ENCODE data around the gene MEP1B. TPM values are rescaled to one million over a fixed set of nuclear protein-coding genes. Genes with fewer than 3 reads are reported as not detected.
"Not testable (repeated sequence)": the region's sequence is repeated elsewhere in the genome, so short reads cannot be mapped to it uniquely, and the experiment has no call there.

MEP1B gene
- total RNA-seq, result 0.42 TPM
- polyA plus RNA-seq, result not detected

GRCh38 chr18:32189790-32190189, at the start of gene MEP1B:
Gene MEP1B (plus strand): TSS chr18:32190039. CDS start chr18:32190071, 32 bp downstream.
- Histone ChIP-seq H3K27ac (ENCODE audit: insufficient read depth, low read length, poor library complexity, severe bottlenecking) (no peak within 1 kb of the TSS), H3K9me3 (ENCODE audit: control insufficient read depth in 2 of 2, low read length in 2 of 2) (no peaks in the 10 kb centered on the region), H3K4me3 (ENCODE audit: low read depth, low read length) (no peak within 1 kb of the TSS), H3K27me3 (ENCODE audit: control insufficient read depth, insufficient read depth, low read length) (peaks cover 5% of the 10 kb centered on the region), H3K36me3 (ENCODE audit: control insufficient read depth, insufficient read depth, low read length) (no peaks in the 10 kb centered on the region), H3K4me1 (ENCODE audit: control insufficient read depth, insufficient read depth, low read length, poor library complexity, severe bottlenecking) (no peaks in the 10 kb centered on the region)
- H3K9me3 Mint-ChIP-seq, result peaks cover 0 to 6% (median 2%) of the 10 kb centered on the region in 7 donors
- ATAC-seq (ENCODE audit: low read depth in 2 of 2), result no peak
- no peaks in the 10 kb centered on the region for H3K4me1 Mint-ChIP-seq
- H3K27me3 Mint-ChIP-seq, result peaks cover 15% of the 10 kb centered on the region
- no peaks in the 10 kb centered on the region for H3K36me3 Mint-ChIP-seq
- no peak within 1 kb of the TSS for H3K4me3 Mint-ChIP-seq
- H3K27ac Mint-ChIP-seq, result no peak within 1 kb of the TSS
- DNase-seq, result no peak

- no peak overlapping the region for H3K27ac Mint-ChIP-seq
- no peak for ATAC-seq (ENCODE audit: low read depth in 2 of 2)
These were observed 41.5 kb upstream of the MEP1B start for GRCh38 chr18:32148185-32148870.

GRCh38 chr18:32152705-32153448, 37.0 kb upstream of the MEP1B start:
- Histone ChIP-seq H3K27ac (ENCODE audit: insufficient read depth, low read length, poor library complexity, severe bottlenecking) (no peak overlapping the region), H3K27me3 (ENCODE audit: control insufficient read depth, insufficient read depth, low read length) (peaks cover 7% of the 10 kb centered on the region), H3K9me3 (ENCODE audit: control insufficient read depth in 2 of 2, low read length in 2 of 2) (no peaks in the 10 kb centered on the region), H3K4me1 (ENCODE audit: control insufficient read depth, insufficient read depth, low read length, poor library complexity, severe bottlenecking) (peaks cover 2% of the 10 kb centered on the region), H3K4me3 (ENCODE audit: low read depth, low read length) (no peak overlapping the region), H3K36me3 (ENCODE audit: control insufficient read depth, insufficient read depth, low read length) (no peaks in the 10 kb centered on the region)
- peak overlapping the region in 1 of 4 donors; percentile 68 for H3K4me3 Mint-ChIP-seq
- peaks cover 1 to 6% (median 5%) of the 10 kb centered on the region in 4 donors for H3K4me1 Mint-ChIP-seq
- peaks cover 40% of the 10 kb centered on the region for H3K27me3 Mint-ChIP-seq
- ATAC-seq (ENCODE audit: low read depth in 2 of 2), result no peak
- peaks cover 0 to 8% (median 1%) of the 10 kb centered on the region in 7 donors for H3K9me3 Mint-ChIP-seq
- peak overlapping the region in 2 of 3 donors; percentile 1 to 23 for H3K27ac Mint-ChIP-seq
- H3K36me3 Mint-ChIP-seq, result no peaks in the 10 kb centered on the region
- DNase-seq, result peak in 1 of 3 donors; percentile 48

More at GRCh38 chr18:32148185-32148870, 41.5 kb upstream of the MEP1B start:
- Mint-ChIP-seq H3K4me3 (no peak overlapping the region), H3K9me3 (peaks cover 0 to 8% (median 1%) of the 10 kb centered on the region in 7 donors), H3K4me1 (peaks cover 0 to 5% (median 4%) of the 10 kb centered on the region in 4 donors), H3K36me3 (no peaks in the 10 kb centered on the region), H3K27me3 (peaks cover 37% of the 10 kb centered on the region)
- Histone ChIP-seq H3K27ac (ENCODE audit: insufficient read depth, low read length, poor library complexity, severe bottlenecking) (no peak overlapping the region), H3K36me3 (ENCODE audit: control insufficient read depth, insufficient read depth, low read length) (no peaks in the 10 kb centered on the region), H3K9me3 (ENCODE audit: control insufficient read depth in 2 of 2, low read length in 2 of 2) (no peaks in the 10 kb centered on the region), H3K27me3 (ENCODE audit: control insufficient read depth, insufficient read depth, low read length) (peaks cover 2% of the 10 kb centered on the region), H3K4me3 (ENCODE audit: low read depth, low read length) (no peak overlapping the region), H3K4me1 (ENCODE audit: control insufficient read depth, insufficient read depth, low read length, poor library complexity, severe bottlenecking) (no peaks in the 10 kb centered on the region)
- DNase-seq, result no peak

GRCh38 chr18:32156855-32157254, 33.0 kb upstream of the MEP1B start:
- Histone ChIP-seq H3K9me3 (ENCODE audit: control insufficient read depth in 2 of 2, low read length in 2 of 2) (no peaks in the 10 kb centered on the region), H3K27ac (ENCODE audit: insufficient read depth, low read length, poor library complexity, severe bottlenecking) (no peak overlapping the region), H3K36me3 (ENCODE audit: control insufficient read depth, insufficient read depth, low read length) (no peaks in the 10 kb centered on the region), H3K27me3 (ENCODE audit: control insufficient read depth, insufficient read depth, low read length) (peaks cover 7% of the 10 kb centered on the region), H3K4me1 (ENCODE audit: control insufficient read depth, insufficient read depth, low read length, poor library complexity, severe bottlenecking) (peaks cover 8% of the 10 kb centered on the region), H3K4me3 (ENCODE audit: low read depth, low read length) (no peak overlapping the region)
- H3K36me3 Mint-ChIP-seq, result no peaks in the 10 kb centered on the region
- H3K27ac Mint-ChIP-seq, result no peak overlapping the region
- ATAC-seq (ENCODE audit: low read depth in 2 of 2) (no peak), DNase-seq (no peak)
- peaks cover 20% of the 10 kb centered on the region for H3K27me3 Mint-ChIP-seq
- peaks cover 5 to 11% (median 7%) of the 10 kb centered on the region in 4 donors for H3K4me1 Mint-ChIP-seq
- H3K9me3 Mint-ChIP-seq, result peaks cover 0 to 2% (median 0%) of the 10 kb centered on the region in 7 donors
- H3K4me3 Mint-ChIP-seq, result no peak overlapping the region

- Mint-ChIP-seq H3K4me3 (no peak overlapping the region), H3K27me3 (peaks cover 13% of the 10 kb centered on the region), H3K4me1 (peaks cover 5 to 11% (median 7%) of the 10 kb centered on the region in 4 donors), H3K9me3 (peaks cover 0 to 2% (median 0%) of the 10 kb centered on the region in 7 donors), H3K27ac (no peak overlapping the region), H3K36me3 (no peaks in the 10 kb centered on the region)
- Histone ChIP-seq H3K9me3 (ENCODE audit: control insufficient read depth in 2 of 2, low read length in 2 of 2) (no peaks in the 10 kb centered on the region), H3K4me1 (ENCODE audit: control insufficient read depth, insufficient read depth, low read length, poor library complexity, severe bottlenecking) (peaks cover 8% of the 10 kb centered on the region), H3K36me3 (ENCODE audit: control insufficient read depth, insufficient read depth, low read length) (no peaks in the 10 kb centered on the region), H3K27ac (ENCODE audit: insufficient read depth, low read length, poor library complexity, severe bottlenecking) (no peak overlapping the region), H3K27me3 (ENCODE audit: control insufficient read depth, insufficient read depth, low read length) (peaks cover 7% of the 10 kb centered on the region), H3K4me3 (ENCODE audit: low read depth, low read length) (peak overlapping the region; percentile 86)
- no peak for ATAC-seq (ENCODE audit: low read depth in 2 of 2)
- DNase-seq, result no peak
These were observed 32.3 kb upstream of the MEP1B start for GRCh38 chr18:32157580-32157979.

GRCh38 chr18:32158108-32158624, 31.7 kb upstream of the MEP1B start:
- peak overlapping the region; percentile 86 for H3K4me3 ChIP-seq (ENCODE audit: low read depth, low read length)
- H3K9me3 Mint-ChIP-seq, result peaks cover 0 to 2% (median 0%) of the 10 kb centered on the region in 7 donors
- no peaks in the 10 kb centered on the region for H3K9me3 ChIP-seq (ENCODE audit: control insufficient read depth in 2 of 2, low read length in 2 of 2)
- peaks cover 7% of the 10 kb centered on the region for H3K27me3 ChIP-seq (ENCODE audit: control insufficient read depth, insufficient read depth, low read length)
- peaks cover 12% of the 10 kb centered on the region for H3K27me3 Mint-ChIP-seq
- H3K4me3 Mint-ChIP-seq, result peak overlapping the region; percentile 2 to 87 (median 36)
- H3K4me1 ChIP-seq (ENCODE audit: control insufficient read depth, insufficient read depth, low read length, poor library complexity, severe bottlenecking), result peaks cover 8% of the 10 kb centered on the region
- no peaks in the 10 kb centered on the region for H3K36me3 ChIP-seq (ENCODE audit: control insufficient read depth, insufficient read depth, low read length)
- no peak overlapping the region for H3K27ac ChIP-seq (ENCODE audit: insufficient read depth, low read length, poor library complexity, severe bottlenecking)
- peaks cover 2 to 7% (median 5%) of the 10 kb centered on the region in 4 donors for H3K4me1 Mint-ChIP-seq
- H3K36me3 Mint-ChIP-seq, result no peaks in the 10 kb centered on the region
- peak overlapping the region in 1 of 3 donors; percentile 18 for H3K27ac Mint-ChIP-seq
- peak; percentile 48 to 84 (median 71) for DNase-seq
- peak; percentile 78 to 87 for ATAC-seq (ENCODE audit: low read depth in 2 of 2)

- H3K27ac ChIP-seq (ENCODE audit: insufficient read depth, low read length, poor library complexity, severe bottlenecking); H3K4me1 ChIP-seq (ENCODE audit: control insufficient read depth, insufficient read depth, low read length, poor library complexity, severe bottlenecking); H3K9me3 Mint-ChIP-seq; ATAC-seq (ENCODE audit: low read depth in 2 of 2); H3K4me1 Mint-ChIP-seq; H3K9me3 ChIP-seq (ENCODE audit: control insufficient read depth in 2 of 2, low read length in 2 of 2); H3K36me3 Mint-ChIP-seq; H3K27ac Mint-ChIP-seq; H3K36me3 ChIP-seq (ENCODE audit: control insufficient read depth, insufficient read depth, low read length); DNase-seq; H3K27me3 ChIP-seq (ENCODE audit: control insufficient read depth, insufficient read depth, low read length): not testable (repeated sequence)
- Mint-ChIP-seq H3K4me3 (peak overlapping the region in 2 of 4 donors; percentile 70 to 87), H3K27me3 (peaks cover 12% of the 10 kb centered on the region)
- H3K4me3 ChIP-seq (ENCODE audit: low read depth, low read length), result peak overlapping the region; percentile 86
These were observed 31.2 kb upstream of the MEP1B start for GRCh38 chr18:32158631-32159030.
